Mesendoderm (in vitro differentiated cells): ENCODE data around the gene CEP131.

Experiments
- DNase-seq: peaks from one replicate; pipeline ENCODE4 v3.0.0; 2013
- H2AK5ac ChIP-seq: 2 replicates; pipeline ENCODE4 v1.6.1; 2013; ENCODE audit warnings: low read length, inconsistent platforms
- H2BK120ac ChIP-seq: 2 replicates; pipeline ENCODE4 v1.6.1; 2013; ENCODE audit warnings: low read depth, mild to moderate bottlenecking, low read length, moderate library complexity, mixed read lengths
- H2BK15ac ChIP-seq: replicated peaks from 2 replicates; pipeline ENCODE4 v1.6.1; 2013; ENCODE audit warnings: low read depth, mild to moderate bottlenecking, moderate library complexity
- H2BK5ac ChIP-seq: 2 replicates; pipeline ENCODE4 v1.6.1; 2013; ENCODE audit warnings: low read length, inconsistent platforms
- H3K18ac ChIP-seq: 2 replicates; pipeline ENCODE4 v1.6.1; 2013; ENCODE audit warnings: mild to moderate bottlenecking, low read length, mixed read lengths
- H3K23ac ChIP-seq: one replicate; pipeline ENCODE4 v1.6.1; 2013; ENCODE audit warnings: low read length
- H3K27ac ChIP-seq: 2 replicates; pipeline ENCODE4 v1.5.1; 2013; ENCODE audit warnings: low read depth, mild to moderate bottlenecking, inconsistent platforms, low read length, moderate library complexity
- H3K27me3 ChIP-seq: 2 replicates; pipeline ENCODE4 v1.6.1; 2013; ENCODE audit warnings: low read length, control low read depth, mild to moderate bottlenecking, inconsistent platforms; ENCODE audit not compliant: insufficient read depth, poor library complexity
- H3K36me3 ChIP-seq: 2 replicates; pipeline ENCODE4 v1.6.1; 2013; ENCODE audit warnings: low read length, inconsistent platforms; ENCODE audit not compliant: control insufficient read depth, insufficient read depth
- H3K4ac ChIP-seq: one replicate; pipeline ENCODE4 v1.6.1; 2013; ENCODE audit warnings: low read depth, mild to moderate bottlenecking, low read length, moderate library complexity
- H3K4me1 ChIP-seq: 2 replicates; pipeline ENCODE4 v1.6.1; 2013; ENCODE audit warnings: low read depth, low read length, inconsistent platforms; ENCODE audit not compliant: control insufficient read depth
- H3K4me2 ChIP-seq: 2 replicates; pipeline ENCODE4 v1.6.1; 2013; ENCODE audit warnings: low read length
- H3K4me3 ChIP-seq: 2 replicates; pipeline ENCODE4 v1.5.1; 2013; ENCODE audit warnings: mild to moderate bottlenecking, low read length
- H3K56ac ChIP-seq: one replicate; pipeline ENCODE4 v1.6.1; 2013; ENCODE audit warnings: low read length
- H3K79me1 ChIP-seq: 2 replicates; pipeline ENCODE4 v1.6.1; 2013; ENCODE audit warnings: low read length, inconsistent platforms
- H3K79me2 ChIP-seq: 2 replicates; pipeline ENCODE4 v1.6.1; 2013; ENCODE audit warnings: mild to moderate bottlenecking, low read length; ENCODE audit not compliant: control insufficient read depth, insufficient read depth
- H3K9ac ChIP-seq: 2 replicates; pipeline ENCODE4 v1.6.1; 2013; ENCODE audit warnings: low read length, inconsistent platforms
- H4K5ac ChIP-seq: one replicate; pipeline ENCODE4 v1.6.1; 2013; ENCODE audit warnings: low read length
- H4K8ac ChIP-seq: one replicate; pipeline ENCODE4 v1.6.1; 2013; ENCODE audit warnings: low read depth, mild to moderate bottlenecking, control low read depth, low read length, moderate library complexity
- WGBS: extraction: QIAGEN DNeasy Blood & Tissue Kit; methylation state at CpG from one replicate; pipeline ENCODE4 v1.1.7; 2013; ENCODE audit warnings: low lambda C conversion rate, missing lambda C conversion rate; ENCODE audit not compliant: insufficient coverage; ENCODE audit errors: extremely low coverage; 5-methylcytosine and 5-hydroxymethylcytosine counted together

The CEP131 gene

GRCh38 chr17:81246679-81247338 is 24.0 kb upstream of the CEP131 start:
- WGBS = no CpG with 5 or more reads among the region's 28 CpGs
- Histone ChIP-seq H3K56ac (no peak overlapping the region), H2BK15ac (no peak overlapping the region), H3K18ac (no peak overlapping the region), H2AK5ac (no peak overlapping the region), H4K5ac (no peak overlapping the region), H3K27me3 (no peaks in the 10 kb centered on the region), H3K79me1 (no peaks in the 10 kb centered on the region), H3K27ac (no peak overlapping the region), H4K8ac (no peak overlapping the region), H3K4me2 (no peak overlapping the region), H2BK120ac (no peak overlapping the region), H3K4me1 (no peaks in the 10 kb centered on the region), H3K4me3 (no peak overlapping the region), H3K9ac (no peak overlapping the region), H3K4ac (no peak overlapping the region), H2BK5ac (no peak overlapping the region), H3K23ac (no peak overlapping the region), H3K36me3 (no peaks in the 10 kb centered on the region), H3K79me2 (no peaks in the 10 kb centered on the region)
- no peak for DNase-seq

DNA sequence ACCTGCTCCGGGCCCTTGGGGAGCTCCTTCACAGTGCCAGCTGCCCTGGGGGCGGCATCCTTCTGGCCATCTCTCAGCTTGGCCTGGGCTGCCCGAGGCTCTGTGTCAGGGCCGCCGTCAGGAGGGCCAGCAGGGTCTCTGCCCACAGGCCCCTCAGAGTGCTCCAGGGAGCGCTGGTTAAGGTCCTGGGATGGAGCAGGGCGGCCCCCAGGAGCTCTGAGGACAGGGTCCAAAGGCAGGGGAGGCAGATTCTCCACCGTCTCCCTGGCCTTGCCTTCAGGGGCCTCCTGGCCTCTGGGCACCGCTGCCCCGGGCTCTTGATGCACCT is 23.5 kb upstream of the CEP131 start:
- H3K27ac ChIP-seq = no peak overlapping the region
- H3K79me1 ChIP-seq = no peaks in the 10 kb centered on the region

GRCh38 chr17:81245665-81246342 is 23.0 kb upstream of the CEP131 start:
- no peaks in the 10 kb centered on the region for H3K79me2 ChIP-seq
- H2BK5ac ChIP-seq = no peak overlapping the region
- no peak overlapping the region for H4K5ac ChIP-seq
- H3K4ac ChIP-seq = no peak overlapping the region
- no peak overlapping the region for H3K4me2 ChIP-seq
- WGBS = no CpG with 5 or more reads among the region's 37 CpGs
- H3K4me1 ChIP-seq = no peaks in the 10 kb centered on the region
- H3K36me3 ChIP-seq = no peaks in the 10 kb centered on the region
- no peak overlapping the region for H3K9ac ChIP-seq
- no peaks in the 10 kb centered on the region for H3K27me3 ChIP-seq
- no peak overlapping the region for H4K8ac ChIP-seq
- no peak overlapping the region for H2BK15ac ChIP-seq
- H2BK120ac ChIP-seq = no peak overlapping the region
- H2AK5ac ChIP-seq = no peak overlapping the region
- DNase-seq = no peak
- H3K79me1 ChIP-seq = no peaks in the 10 kb centered on the region
- no peak overlapping the region for H3K56ac ChIP-seq
- H3K23ac ChIP-seq = no peak overlapping the region
- H3K18ac ChIP-seq = no peak overlapping the region
- H3K27ac ChIP-seq = no peak overlapping the region
- no peak overlapping the region for H3K4me3 ChIP-seq

More for the DNA sequence above, 23.5 kb upstream of the CEP131 start:
- Histone ChIP-seq H2BK15ac (no peak overlapping the region), H3K4ac (no peak overlapping the region), H3K36me3 (no peaks in the 10 kb centered on the region), H2AK5ac (no peak overlapping the region), H3K9ac (no peak overlapping the region), H4K5ac (no peak overlapping the region), H3K4me1 (no peaks in the 10 kb centered on the region), H3K56ac (no peak overlapping the region), H3K4me3 (no peak overlapping the region), H3K18ac (no peak overlapping the region), H3K4me2 (no peak overlapping the region), H3K27me3 (no peaks in the 10 kb centered on the region), H2BK5ac (no peak overlapping the region), H3K79me2 (no peaks in the 10 kb centered on the region), H3K23ac (no peak overlapping the region), H2BK120ac (no peak overlapping the region), H4K8ac (no peak overlapping the region)
- WGBS = no CpG with 5 or more reads among the region's 10 CpGs
- DNase-seq = no peak

DNA sequence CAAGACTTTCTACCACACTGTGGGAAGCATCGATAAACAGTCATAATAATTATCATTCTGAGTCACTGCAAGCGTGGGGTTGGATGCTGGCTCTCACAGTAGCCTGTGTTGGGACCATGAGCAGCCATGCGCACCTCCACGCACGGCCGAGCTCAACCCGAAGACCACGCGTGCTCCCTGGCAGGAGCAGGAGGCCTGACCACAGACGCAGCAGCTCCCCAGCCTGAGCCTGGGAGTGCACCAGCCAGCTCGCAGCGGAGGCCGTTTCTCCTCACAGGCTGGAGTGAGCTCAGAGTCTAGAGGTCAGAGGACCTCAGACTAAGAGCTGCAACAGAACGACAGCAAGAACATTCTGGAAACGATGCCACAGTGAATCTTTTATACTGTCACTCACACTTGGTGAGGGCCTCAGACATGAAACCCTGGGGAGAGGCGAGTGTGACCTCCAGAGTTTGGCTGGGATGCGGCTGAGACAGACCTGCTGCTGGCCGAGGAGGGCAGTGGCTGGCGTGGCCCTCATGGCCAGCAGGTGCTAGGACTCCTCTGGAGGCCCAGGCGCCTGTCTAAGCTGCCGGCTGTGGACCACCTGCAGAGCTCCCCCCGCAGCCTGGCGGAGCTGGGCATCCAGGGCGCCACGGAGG is 22.4 kb upstream of the CEP131 start:
- Histone ChIP-seq H3K18ac (no peak overlapping the region), H3K79me1 (peaks cover under 1% of the 10 kb centered on the region), H3K4me2 (no peak overlapping the region), H3K4me1 (peaks cover under 1% of the 10 kb centered on the region), H2BK120ac (no peak overlapping the region), H4K5ac (no peak overlapping the region), H3K23ac (no peak overlapping the region), H2AK5ac (no peak overlapping the region), H3K56ac (no peak overlapping the region), H3K27me3 (no peaks in the 10 kb centered on the region), H3K4me3 (no peak overlapping the region), H2BK5ac (no peak overlapping the region), H4K8ac (no peak overlapping the region), H3K27ac (no peak overlapping the region), H3K36me3 (no peaks in the 10 kb centered on the region), H3K79me2 (peaks cover 1% of the 10 kb centered on the region), H2BK15ac (no peak overlapping the region), H3K4ac (no peak overlapping the region), H3K9ac (no peak overlapping the region)
- no CpG with 5 or more reads among the region's 25 CpGs for WGBS
- no peak for DNase-seq

GRCh38 chr17:81244358-81245023 is 21.7 kb upstream of the CEP131 start:
- no peak overlapping the region for H3K4me2 ChIP-seq
- H3K79me1 ChIP-seq = peaks cover 6% of the 10 kb centered on the region
- H4K8ac ChIP-seq = no peak overlapping the region
- no peak overlapping the region for H3K9ac ChIP-seq
- H4K5ac ChIP-seq = no peak overlapping the region
- H3K27me3 ChIP-seq = no peaks in the 10 kb centered on the region
- H2BK120ac ChIP-seq = no peak overlapping the region
- no peak overlapping the region for H3K23ac ChIP-seq
- H3K79me2 ChIP-seq = peaks cover 7% of the 10 kb centered on the region
- H3K36me3 ChIP-seq = no peaks in the 10 kb centered on the region
- H3K4me3 ChIP-seq = no peak overlapping the region
- no peak overlapping the region for H2BK5ac ChIP-seq
- DNase-seq = no peak
- H3K4me1 ChIP-seq = peaks cover 2% of the 10 kb centered on the region
- H2BK15ac ChIP-seq = no peak overlapping the region
- H2AK5ac ChIP-seq = no peak overlapping the region
- no peak overlapping the region for H3K27ac ChIP-seq
- no peak overlapping the region for H3K56ac ChIP-seq
- H3K18ac ChIP-seq = no peak overlapping the region
- H3K4ac ChIP-seq = no peak overlapping the region
- no CpG with 5 or more reads among the region's 24 CpGs for WGBS
